Measurements from ENCODE around the gene ITGA5. TPM values are rescaled to one million over a fixed set of nuclear protein-coding genes. Genes with fewer than 3 reads are reported as not detected.
A peak's percentile ranks its signal among the peaks of the same experiment; 100 is the strongest.

The ITGA5 gene
- total RNA-seq, 4 donors from 2014 or later: 37.7 to 217 (median 73.0) TPM

GRCh38 chr12:54431911-54432814 is 13.1 kb upstream of the ITGA5 start:
- no peak for TF ChIP-seq CTCF (IDR thresholded peaks at IDR 0.05)
- TF ChIP-seq EP300 (IDR thresholded peaks at IDR 0.05; ENCODE audit: low read depth): peak; percentile 8
- TF ChIP-seq POLR2AphosphoS5 (IDR thresholded peaks at IDR 0.05): peak; percentile 31 to 50 (median 38)
- DNase-seq: peak; percentile 66
- 29% methylated on average over 9 of the region's 9 CpGs; no CpG with 5 or more reads in 1 of the 2 donors for WGBS, 2 donors (ENCODE audit: low coverage in 1 of 2)
- H3K4me3 ChIP-seq: peak overlapping the region in 1 of 4 donors; percentile 10
- intact Hi-C loops (cut with DNase I; ENCODE audit: low total_unique reads) (no loop called here), in situ Hi-C loops (cut with MboI; ENCODE audit: low pct_ligation_motif_present in 1 of 4, low pct_unique_long_range_greater_than_20kb in 1 of 4, low sequenced_read_pairs in 3 of 4) (no loop called here)
- peaks cover 16 to 49% (median 29%) of the 10 kb centered on the region in 4 donors for H3K4me1 ChIP-seq
- H3K27ac ChIP-seq: peak overlapping the region; percentile 62 to 97 (median 72)
- no peaks in the 10 kb centered on the region for H3K36me3 ChIP-seq
- peaks cover 6% of the 10 kb centered on the region for H3K27me3 ChIP-seq
- H3K9me3 ChIP-seq: no peaks in the 10 kb centered on the region

GRCh38 chr12:54430471-54431069 is 11.5 kb upstream of the ITGA5 start:
- Histone ChIP-seq H3K27ac (peak overlapping the region; percentile 62 to 97 (median 72)), H3K27me3 (peaks cover 6% of the 10 kb centered on the region), H3K4me3 (peak overlapping the region in 1 of 4 donors; percentile 10), H3K36me3 (no peaks in the 10 kb centered on the region), H3K4me1 (peaks cover 16 to 63% (median 31%) of the 10 kb centered on the region in 4 donors), H3K9me3 (no peaks in the 10 kb centered on the region)
- no peak for TF ChIP-seq POLR2AphosphoS5 (IDR thresholded peaks at IDR 0.05)
- TF ChIP-seq CTCF (IDR thresholded peaks at IDR 0.05): no peak
- TF ChIP-seq POLR2A (IDR thresholded peaks at IDR 0.05): no peak
- TF ChIP-seq EP300 (IDR thresholded peaks at IDR 0.05; ENCODE audit: low read depth): no peak
- DNase-seq: no peak
- 50 to 84% methylated on average over 2 to 5 of the region's 5 CpGs for WGBS, 2 donors (ENCODE audit: low coverage in 1 of 2)
- intact Hi-C loops (cut with DNase I; ENCODE audit: low total_unique reads) (no loop called here), in situ Hi-C loops (cut with MboI; ENCODE audit: low pct_ligation_motif_present in 1 of 4, low pct_unique_long_range_greater_than_20kb in 1 of 4, low sequenced_read_pairs in 3 of 4) (no loop called here)

- DNase-seq: no peak
- in situ Hi-C loops (cut with MboI; ENCODE audit: low pct_ligation_motif_present in 1 of 4, low pct_unique_long_range_greater_than_20kb in 1 of 4, low sequenced_read_pairs in 3 of 4) (no loop called here), intact Hi-C loops (cut with DNase I; ENCODE audit: low total_unique reads) (no loop called here)
- WGBS, 2 donors (ENCODE audit: low coverage in 1 of 2): 70 to 80% methylated on average over 1 to 3 of the region's 3 CpGs
- TF ChIP-seq POLR2AphosphoS5 (IDR thresholded peaks at IDR 0.05): peak; percentile 3 to 24 (median 14)
- no peak for TF ChIP-seq CTCF (IDR thresholded peaks at IDR 0.05)
- Histone ChIP-seq H3K4me3 (no peak overlapping the region), H3K4me1 (peaks cover 16 to 69% (median 31%) of the 10 kb centered on the region in 4 donors), H3K27me3 (peaks cover 6% of the 10 kb centered on the region), H3K36me3 (no peaks in the 10 kb centered on the region), H3K27ac (peak overlapping the region; percentile 62 to 97 (median 72)), H3K9me3 (no peaks in the 10 kb centered on the region)
Measured at GRCh38 chr12:54429014-54429471, 10.0 kb upstream of the ITGA5 start.

Measured in transverse colon (tissue), 4 donors.